Fibroblast of lung (primary cell): ENCODE results near the gene SLC24A3. TPM values are rescaled to one million over a fixed set of nuclear protein-coding genes. Genes with fewer than 3 reads are reported as not detected.

ENCODE experiments used
- DNase-seq, 2 donors: peaks; one replicate each; pipeline versions ENCODE4 v3.0.0 to v3.0.0-alpha.2; 2010; ENCODE audit warnings: low read depth in 2 of 2
- H2AFZ ChIP-seq: 2 replicates; pipeline ENCODE4 v1.5.1; 2012; ENCODE audit warnings: low read length, control low read depth, inconsistent platforms
- H3K27ac ChIP-seq: 2 replicates; pipeline ENCODE4 v1.5.1; 2011; ENCODE audit warnings: low read length, control low read depth; ENCODE audit not compliant: insufficient read depth
- H3K27me3 ChIP-seq: 2 replicates; pipeline ENCODE4 v1.5.1; 2011; ENCODE audit warnings: mild to moderate bottlenecking, low read length; ENCODE audit not compliant: control insufficient read depth, insufficient read depth
- H3K36me3 ChIP-seq: 2 replicates; pipeline ENCODE4 v1.5.1; 2011; ENCODE audit warnings: low read length; ENCODE audit not compliant: control insufficient read depth, insufficient read depth
- H3K4me1 ChIP-seq: 2 replicates; pipeline ENCODE4 v1.5.1; 2011; ENCODE audit warnings: low read length; ENCODE audit not compliant: control insufficient read depth, insufficient read depth; ENCODE audit errors: extremely low read depth
- H3K4me2 ChIP-seq: 2 replicates; pipeline ENCODE4 v1.5.1; 2011; ENCODE audit warnings: low read length, control low read depth; ENCODE audit not compliant: insufficient read depth; ENCODE audit errors: extremely low read depth
- H3K4me3 ChIP-seq, 4 experiments: fragments of 200-600 bp in 1 of 4; sonication (generic) in 1 of 4; replicated peaks in 1 of 4; 2 replicates each; pipeline ENCODE4 v1.5.1; 2011 to 2016; ENCODE audit warnings: low read length in 4 of 4, low read depth in 3 of 4, mild to moderate bottlenecking in 3 of 4, control low read depth in 2 of 4, inconsistent platforms in 1 of 4, mixed read lengths in 1 of 4; ENCODE audit not compliant: insufficient read depth in 1 of 4; ENCODE audit errors: control extremely low read depth in 1 of 4
- H3K79me2 ChIP-seq: 2 replicates; pipeline ENCODE4 v1.5.1; 2012; ENCODE audit warnings: mild to moderate bottlenecking, low read length, inconsistent platforms; ENCODE audit not compliant: control insufficient read depth, insufficient read depth
- H3K9ac ChIP-seq: 2 replicates; pipeline ENCODE4 v1.5.1; 2011; ENCODE audit warnings: mild to moderate bottlenecking, low read length, control low read depth; ENCODE audit not compliant: insufficient read depth
- H3K9me3 ChIP-seq: 2 replicates; pipeline ENCODE4 v1.5.1; 2012; ENCODE audit warnings: low read depth, low read length; ENCODE audit not compliant: control insufficient read depth, insufficient read depth
- H4K20me1 ChIP-seq: 2 replicates; pipeline ENCODE4 v1.5.1; 2011; ENCODE audit warnings: low read length; ENCODE audit not compliant: control insufficient read depth, insufficient read depth; ENCODE audit errors: extremely low read depth
- CTCF ChIP-seq, 2 donors: IDR thresholded peaks in 1 of 2; conservative IDR thresholded peaks in 1 of 2; 1 replicate in 1 of 2; 2 replicates in 1 of 2; pipeline ENCODE4 v1.5.1; 2011 to 2012; ENCODE audit warnings: low read length in 2 of 2, control low read depth in 1 of 2, inconsistent platforms in 1 of 2, low read depth in 1 of 2, mild to moderate bottlenecking in 1 of 2
- EZH2 ChIP-seq: IDR thresholded peaks from 2 replicates; pipeline ENCODE4 v1.5.1; 2012; ENCODE audit warnings: low read length, control low read depth, mild to moderate bottlenecking; ENCODE audit errors: missing control alignments
- polyA plus RNA-seq, 2 donors: library from polyadenylated mRNA; depleted of rRNA in 1 of 2; stranded (reverse) in 1 of 2; unstranded in 1 of 2; fragments of >200 nt; gene quantifications; 2 replicates each; pipeline ENCODE4 v1.2.1, GENCODE V29; 2011 to 2012; ENCODE audit warnings: missing spikeins in 1 of 2
- total RNA-seq: library from RNA; depleted of rRNA; stranded (reverse); fragments of >200 nt; gene quantifications from 2 replicates; pipeline ENCODE4 v1.2.1, GENCODE V29; 2014

SLC24A3 gene
- total and polyA plus RNA-seq, 2 donors (not counting 1 experiment from before 2014, with no cell fraction given), result 0.03 to 1.8 TPM

GRCh38 chr20:19487420-19487819 is 275.0 kb downstream of the SLC24A3 start:
- Histone ChIP-seq H3K27me3 (no peaks in the 10 kb centered on the region), H2AFZ (no peak overlapping the region), H3K4me3 (no peak overlapping the region), H3K9me3 (no peaks in the 10 kb centered on the region), H3K36me3 (no peaks in the 10 kb centered on the region), H3K79me2 (no peaks in the 10 kb centered on the region), H3K9ac (no peak overlapping the region), H3K4me2 (no peak overlapping the region), H4K20me1 (no peaks in the 10 kb centered on the region), H3K4me1 (no peaks in the 10 kb centered on the region), H3K27ac (no peak overlapping the region)
- TF ChIP-seq EZH2, result no peak
- no peak for TF ChIP-seq CTCF (conservative IDR thresholded peaks at IDR 0.05 in 1 of 2, IDR thresholded peaks at IDR 0.05 in 1 of 2; ENCODE audit: low read depth in 1 of 2, low read length in 2 of 2)
- no peak for DNase-seq

DNA sequence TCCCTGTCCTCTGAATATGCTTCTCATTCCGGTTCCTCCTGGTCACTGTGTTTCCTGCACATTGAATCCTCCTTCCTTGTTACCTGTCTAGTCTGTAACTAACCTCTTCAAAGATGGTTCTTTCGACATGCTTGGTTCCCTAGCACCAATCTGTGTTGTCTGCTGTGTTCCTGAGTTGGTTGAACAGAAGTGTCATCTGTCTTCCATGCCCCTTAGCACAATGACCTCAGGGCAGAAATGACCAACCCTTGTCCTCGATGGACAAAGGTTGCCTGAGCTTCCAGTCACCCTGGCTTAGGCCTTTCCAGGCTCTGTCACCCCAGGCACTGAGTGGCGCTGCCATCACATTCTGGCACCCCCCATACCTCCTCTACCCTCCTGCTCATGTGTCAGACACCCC is 278.8 kb downstream of the SLC24A3 start:
- no peaks in the 10 kb centered on the region for H4K20me1 ChIP-seq
- no peak overlapping the region for H3K9ac ChIP-seq
- DNase-seq, result no peak
- H3K36me3 ChIP-seq, result no peaks in the 10 kb centered on the region
- no peak overlapping the region for H3K4me2 ChIP-seq
- no peak overlapping the region for H2AFZ ChIP-seq
- no peak for TF ChIP-seq EZH2
- no peak for TF ChIP-seq CTCF (conservative IDR thresholded peaks at IDR 0.05 in 1 of 2, IDR thresholded peaks at IDR 0.05 in 1 of 2; ENCODE audit: low read depth in 1 of 2, low read length in 2 of 2)
- no peaks in the 10 kb centered on the region for H3K79me2 ChIP-seq
- no peak overlapping the region for H3K27ac ChIP-seq
- H3K9me3 ChIP-seq, result no peaks in the 10 kb centered on the region
- H3K4me3 ChIP-seq, result no peak overlapping the region
- no peaks in the 10 kb centered on the region for H3K27me3 ChIP-seq
- no peaks in the 10 kb centered on the region for H3K4me1 ChIP-seq

DNA sequence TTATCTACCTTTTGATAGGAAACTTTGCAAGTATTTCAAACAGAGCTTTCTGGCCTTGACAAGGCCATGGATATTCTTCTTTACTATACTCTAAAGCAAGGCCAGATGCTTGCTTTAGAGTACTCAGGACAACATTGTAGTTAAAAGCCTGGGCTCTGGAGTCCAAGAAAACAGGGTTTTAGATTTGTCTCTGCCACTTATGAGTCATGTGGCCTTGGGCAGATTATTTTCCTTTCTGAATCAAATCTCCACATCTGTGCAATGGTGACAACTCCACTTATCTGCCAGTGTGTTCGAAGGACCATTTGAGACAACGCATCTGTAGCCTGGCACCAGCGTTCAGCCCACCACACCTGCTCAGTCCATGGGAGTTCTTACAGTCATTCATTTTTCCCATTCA is 279.7 kb downstream of the SLC24A3 start:
- no peak for TF ChIP-seq EZH2
- TF ChIP-seq CTCF (conservative IDR thresholded peaks at IDR 0.05 in 1 of 2, IDR thresholded peaks at IDR 0.05 in 1 of 2; ENCODE audit: low read depth in 1 of 2, low read length in 2 of 2), result no peak
- no peaks in the 10 kb centered on the region for H4K20me1 ChIP-seq
- H3K4me2 ChIP-seq, result no peak overlapping the region
- no peaks in the 10 kb centered on the region for H3K9me3 ChIP-seq
- H3K9ac ChIP-seq, result no peak overlapping the region
- H3K79me2 ChIP-seq, result no peaks in the 10 kb centered on the region
- no peaks in the 10 kb centered on the region for H3K4me1 ChIP-seq
- H3K27me3 ChIP-seq, result no peaks in the 10 kb centered on the region
- no peak for DNase-seq
- no peak overlapping the region for H3K4me3 ChIP-seq
- H3K36me3 ChIP-seq, result no peaks in the 10 kb centered on the region
- no peak overlapping the region for H3K27ac ChIP-seq
- H2AFZ ChIP-seq, result no peak overlapping the region
